Heart left ventricle (tissue), 16 donors: ENCODE measurements around the gene FOXK1. TPM values are rescaled to one million over a fixed set of nuclear protein-coding genes. Genes with fewer than 3 reads are reported as not detected.
A peak's percentile ranks its signal among the peaks of the same experiment; 100 is the strongest.
"Not testable (repeated sequence)": the region's sequence is repeated elsewhere in the genome, so short reads cannot be mapped to it uniquely, and the experiment has no call there.

Source experiments
- ATAC-seq, 4 donors: fragments of 200-7000 bp; cut with Tn5 transposase; one replicate each; pipeline ENCODE4 v1.9.1; 2020 to 2022; ENCODE audit warnings: moderate library complexity in 4 of 4, mild to moderate bottlenecking in 3 of 4, moderate number of reproducible peaks in 1 of 4
- DNase-seq, 5 donors: peaks; one replicate each; pipeline ENCODE4 v3.0.0-alpha.2; 2020
- H3K27ac ChIP-seq, 12 donors: fragments of 200-600 bp; sonication (generic) in 4 of 12; one replicate each; pipeline versions ENCODE4 v1.5.0 to v1.8.0; 2016 to 2022; ENCODE audit warnings: mild to moderate bottlenecking in 2 of 12
- H3K27me3 ChIP-seq, 9 donors: fragments of 200-600 bp; sonication (generic) in 2 of 9; one replicate each; pipeline versions ENCODE4 v1.5.1 to v1.8.0; 2016 to 2022; ENCODE audit warnings: mild to moderate bottlenecking in 3 of 9
- H3K36me3 ChIP-seq, 9 donors: fragments of 200-600 bp; sonication (generic) in 2 of 9; one replicate each; pipeline versions ENCODE4 v1.5.0 to v1.8.0; 2018 to 2022; ENCODE audit warnings: mild to moderate bottlenecking in 2 of 9
- H3K4me1 ChIP-seq, 12 donors: fragments of 200-600 bp; sonication (generic) in 4 of 12; one replicate each; pipeline versions ENCODE4 v1.5.0 to v1.8.0; 2016 to 2022; ENCODE audit warnings: mild to moderate bottlenecking in 3 of 12
- H3K4me3 ChIP-seq, 12 donors: fragments of 200-600 bp; sonication (generic) in 4 of 12; one replicate each; pipeline versions ENCODE4 v1.5.0 to v1.8.0; 2017 to 2022; ENCODE audit warnings: mild to moderate bottlenecking in 9 of 12, moderate library complexity in 4 of 12
- H3K9me3 ChIP-seq, 12 donors: fragments of 200-600 bp; sonication (generic) in 4 of 12; one replicate each; pipeline versions ENCODE4 v1.5.0 to v1.8.0; 2016 to 2022; ENCODE audit warnings: mild to moderate bottlenecking in 1 of 12
- CTCF ChIP-seq, 12 donors: fragments of 200-600 bp; sonication (generic) in 4 of 12; IDR thresholded peaks; one replicate each; pipeline versions ENCODE4 v1.5.0 to v1.8.0; 2018 to 2022; ENCODE audit warnings: antibody characterized with exemption in 12 of 12, mild to moderate bottlenecking in 5 of 12
- POLR2A ChIP-seq, 2 donors: fragments of 450-650 bp; IDR thresholded peaks; one replicate each; pipeline ENCODE4 v1.6.1; 2017; ENCODE audit warnings: antibody characterized with exemption in 2 of 2, mild to moderate bottlenecking in 2 of 2, moderate library complexity in 2 of 2
- WGBS, 4 donors: extraction: QIAGEN DNeasy Blood & Tissue Kit in 2 of 4; methylation state at CpG; one replicate each; pipeline versions ENCODE4 v1.1.5 to v1.1.7; 2013 to 2018; 5-methylcytosine and 5-hydroxymethylcytosine counted together
- intact Hi-C, 10 donors: fragments of 100-400 bp; cut with DNase I; formaldehyde crosslinking; loops; one replicate each; pipeline versions ENCODE4 v1.11.1 to v1.14.2; 2022
- polyA plus RNA-seq, 2 donors: library from polyadenylated mRNA; stranded (reverse); fragments of 200-250 nt; gene quantifications; one replicate each; pipeline ENCODE4 v1.2.3, GENCODE V29; 2013
- total RNA-seq, 9 donors: library from RNA; depleted of rRNA in 2 of 9; stranded (reverse); fragments of >200 nt in 2 of 9; fragmentation: NEBNext Ultra II Directional in 3 of 9; extraction: Animal tissue kit (Norgen Biotek cat#: 25700) in 3 of 9; gene quantifications; one replicate each; pipeline versions ENCODE4 v1.1.0 to v1.2.4, GENCODE V29; 2016 to 2023
- donor health status: ischemic (EF 13 %, LVEDD 7.1; RV severe dilation, severe dysfunction).
- donor health status: healthy with polysubstance abuse.
- donor health status: DM: no; HTN: yes; CAD: no.
- donor health status: DM: no; HTN: no; CAD: no.
- donor health status: ischemic (EF 25% LVEDD 6.9; RV normal size, moderate dysfunction).
- donor health status: ischemic (EF 25% LVEDD 5.7; RV mildly dilated, moderate dysfunction).
- donor health status: healthy.
- donor health status: DM: yes; HTN: yes; CAD: no.
- donor health status: ischemic (EF 35%, LVEDD 5.7; RV mildly dilated, moderate dysfunction).
- donor health status: nonischemic (EF 11% LVEDD 7.7; RV severe dilation, severe dysfunction).
- donor health status: DM: yes; HTN: yes; CAD: no.
- donor health status: PGD.
- donor health status: ischemic (EF 29% LVEDD 5.4; RV normal size, mild dysfunction).
- donor health status: nonischemic (EF 23%, LVEDD 6.1; RV moderate dilation, normal function).

FOXK1 gene
- total and polyA plus RNA-seq, 11 donors = 9.3 to 43.7 (median 19.8) TPM

GRCh38 chr7:4689668-4690067 is 7.6 kb downstream of the FOXK1 start:
- WGBS, 4 donors = 64 to 73% (median 65%) methylated on average over 12 of the region's 12 CpGs
- H3K27ac ChIP-seq = no peak overlapping the region
- intact Hi-C loops = loop anchor here in 2 of 10 donors (5.0 to 10.0 kb wide), 3 partner anchors 33 to 195 kb away; partner anchors contain the start of gene RADIL (in 1 of the 2)
- no peak for DNase-seq
- TF ChIP-seq CTCF (IDR thresholded peaks at IDR 0.05) (no peak), POLR2A (IDR thresholded peaks at IDR 0.05) (no peak)
- H3K27me3 ChIP-seq = no peaks in the 10 kb centered on the region
- ATAC-seq = peak in 1 of 4 donors; percentile 16
- peaks cover 0 to 8% (median 0%) of the 10 kb centered on the region in 9 donors for H3K36me3 ChIP-seq
- no peaks in the 10 kb centered on the region for H3K9me3 ChIP-seq
- H3K4me1 ChIP-seq = peaks cover 5 to 95% (median 63%) of the 10 kb centered on the region in 12 donors
- no peak overlapping the region for H3K4me3 ChIP-seq

GRCh38 chr7:4690953-4691856 is 9.1 kb downstream of the FOXK1 start:
- Histone ChIP-seq H3K4me3 (no peak overlapping the region), H3K36me3 (peaks cover 0 to 5% (median 0%) of the 10 kb centered on the region in 9 donors), H3K27me3 (no peaks in the 10 kb centered on the region), H3K4me1 (peaks cover 4 to 90% (median 61%) of the 10 kb centered on the region in 12 donors), H3K27ac (peak overlapping the region in 9 of 12 donors; percentile 4 to 87 (median 57)), H3K9me3 (no peaks in the 10 kb centered on the region)
- TF ChIP-seq CTCF (IDR thresholded peaks at IDR 0.05) = no peak
- no peak for TF ChIP-seq POLR2A (IDR thresholded peaks at IDR 0.05)
- no peak for ATAC-seq
- 80 to 86% (median 83%) methylated on average over 23 of the region's 23 CpGs for WGBS, 4 donors
- no peak for DNase-seq
- intact Hi-C loops = no loop called here

- Histone ChIP-seq H3K9me3 (no peaks in the 10 kb centered on the region), H3K4me1 (peaks cover 4 to 84% (median 60%) of the 10 kb centered on the region in 12 donors), H3K27me3 (no peaks in the 10 kb centered on the region), H3K4me3 (peak overlapping the region in 1 of 12 donors; percentile 12), H3K36me3 (peaks cover 0 to 5% (median 0%) of the 10 kb centered on the region in 9 donors), H3K27ac (peak overlapping the region in 9 of 12 donors; percentile 19 to 87 (median 57))
- intact Hi-C loops = no loop called here
- ATAC-seq (peak in 3 of 4 donors; percentile 44 to 58 (median 54)), DNase-seq (no peak)
- no peak for TF ChIP-seq POLR2A (IDR thresholded peaks at IDR 0.05)
- no peak for TF ChIP-seq CTCF (IDR thresholded peaks at IDR 0.05)
- 43 to 55% (median 50%) methylated on average over 5 of the region's 5 CpGs for WGBS, 4 donors
These were observed 10.0 kb downstream of the FOXK1 start for GRCh38 chr7:4692055-4692454.

GRCh38 chr7:4692622-4693021 is 10.5 kb downstream of the FOXK1 start:
- peak overlapping the region in 8 of 12 donors; percentile 19 to 87 (median 58) for H3K27ac ChIP-seq
- H3K27me3 ChIP-seq, DNase-seq, H3K9me3 ChIP-seq, H3K36me3 ChIP-seq, intact Hi-C loops, ATAC-seq: not testable (repeated sequence)
- peak overlapping the region in 1 of 12 donors; percentile 12 for H3K4me3 ChIP-seq
- H3K4me1 ChIP-seq = peaks cover 4 to 83% (median 58%) of the 10 kb centered on the region in 12 donors
- 87 to 94% (median 91%) methylated on average over 5 of the region's 5 CpGs for WGBS, 4 donors
